Adrenal gland (tissue), 5 donors: Measurements from ENCODE around the gene ZXDC.

Experiments
- CTCF ChIP-seq, 6 experiments: fragments of 450-650 bp in 4 of 6; fragments of 200-600 bp in 2 of 6; sonication (generic) in 1 of 6; IDR thresholded peaks; 1 replicate in 5 of 6; 2 replicates in 1 of 6; pipeline versions ENCODE4 v1.5.1 to v1.8.0; 2016 to 2021; ENCODE audit warnings: antibody characterized with exemption in 6 of 6, mild to moderate bottlenecking in 2 of 6, moderate library complexity in 1 of 6
- POLR2A ChIP-seq, 2 donors: fragments of 450-650 bp; IDR thresholded peaks; one replicate each; pipeline ENCODE4 v1.6.1; 2017; ENCODE audit warnings: antibody characterized with exemption in 2 of 2, mild to moderate bottlenecking in 2 of 2, moderate library complexity in 1 of 2
- donor health status: DM: no; HTN: no; CAD: no.

GRCh38 chr3:126484148-126484547, 8.5 kb upstream of the ZXDC start:
- TF ChIP-seq POLR2A (IDR thresholded peaks at IDR 0.05) = no peak
- no peak for TF ChIP-seq CTCF (IDR thresholded peaks at IDR 0.05)
